Mucosa of descending colon (tissue), 3 donors: Measurements from ENCODE around the gene VSIG10. TPM values are rescaled to one million over a fixed set of nuclear protein-coding genes. Genes with fewer than 3 reads are reported as not detected.

Experiments used
- ATAC-seq: fragments of 200-7000 bp; cut with Tn5 transposase; one replicate; pipeline ENCODE4 v1.9.1; 2020; ENCODE audit warnings: mild to moderate bottlenecking, moderate library complexity
- DNase-seq, 3 donors: peaks; one replicate each; pipeline ENCODE4 v3.0.0-alpha.2; 2020
- H3K36me3 ChIP-seq: fragments of 200-600 bp; one replicate; pipeline ENCODE4 v1.8.0; 2021; ENCODE audit warnings: low read depth, mild to moderate bottlenecking
- H3K4me1 ChIP-seq: fragments of 200-600 bp; one replicate; pipeline ENCODE4 v1.8.0; 2021; ENCODE audit warnings: low read depth, mild to moderate bottlenecking
- H3K4me3 ChIP-seq: fragments of 200-600 bp; one replicate; pipeline ENCODE4 v1.8.0; 2021; ENCODE audit warnings: mild to moderate bottlenecking
- H3K9me3 ChIP-seq: fragments of 200-600 bp; one replicate; pipeline ENCODE4 v1.8.0; 2021; ENCODE audit warnings: mild to moderate bottlenecking
- intact Hi-C, 2 donors: fragments of 100-400 bp; cut with DNase I in 1 of 2; cut with micrococcal nuclease in 1 of 2; formaldehyde crosslinking; loops; one replicate each; pipeline versions ENCODE4 v1.11.0 to v1.11.1; 2022; cut with DNase I, micrococcal nuclease
- total RNA-seq, 3 donors: library from RNA; stranded (reverse); fragmentation: NEBNext Ultra II Directional in 2 of 3; extraction: Animal tissue kit (Norgen Biotek cat#: 25700) in 2 of 3; gene quantifications; one replicate each; pipeline versions ENCODE4 v1.2.1 to v1.2.4, GENCODE V29; 2021 to 2023
- TF ChIP-seq, protein P1 (sequence below): fragments of 200-600 bp; IDR thresholded peaks from one replicate; pipeline ENCODE4 v1.8.0; 2022; ENCODE audit warnings: antibody characterized with exemption, mild to moderate bottlenecking
- donor health status: DM: no; HTN: no; CAD: no; lungs with moderate emphysema.
- donor health status: DM: no; HTN: no; CAD: no.
- donor health status: DM: no; HTN: yes; CAD: no.

The VSIG10 gene
- total RNA-seq, 3 donors from 2014 or later: 56.2 to 131 (median 68.7) TPM

DNA sequence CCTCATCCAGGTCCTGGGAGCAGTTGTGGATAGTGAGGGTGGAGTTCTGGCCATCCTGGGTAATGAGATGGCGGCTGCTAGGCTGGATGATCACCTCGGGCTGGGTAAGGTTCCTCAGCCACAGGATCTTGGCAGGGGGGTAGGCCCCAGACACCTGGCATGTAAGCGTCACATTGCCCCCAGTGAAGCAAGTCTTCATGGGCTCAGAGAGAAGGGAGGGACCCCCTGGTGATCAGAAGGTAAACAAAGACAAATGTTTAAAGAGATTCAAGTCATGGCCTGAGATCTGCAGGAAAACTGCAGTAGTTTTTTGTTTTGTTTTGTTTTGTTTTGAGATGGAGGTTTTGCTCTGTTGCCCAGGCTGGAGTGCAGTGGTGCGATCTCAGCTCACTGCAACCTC lies 30.0 kb downstream of the VSIG10 start:
- Histone ChIP-seq H3K36me3 (no peaks in the 10 kb centered on the region), H3K9me3 (no peaks in the 10 kb centered on the region), H3K4me1 (no peaks in the 10 kb centered on the region), H3K4me3 (no peak overlapping the region)
- ATAC-seq (no peak), DNase-seq (no peak)
- TF ChIP-seq, protein P1, sequence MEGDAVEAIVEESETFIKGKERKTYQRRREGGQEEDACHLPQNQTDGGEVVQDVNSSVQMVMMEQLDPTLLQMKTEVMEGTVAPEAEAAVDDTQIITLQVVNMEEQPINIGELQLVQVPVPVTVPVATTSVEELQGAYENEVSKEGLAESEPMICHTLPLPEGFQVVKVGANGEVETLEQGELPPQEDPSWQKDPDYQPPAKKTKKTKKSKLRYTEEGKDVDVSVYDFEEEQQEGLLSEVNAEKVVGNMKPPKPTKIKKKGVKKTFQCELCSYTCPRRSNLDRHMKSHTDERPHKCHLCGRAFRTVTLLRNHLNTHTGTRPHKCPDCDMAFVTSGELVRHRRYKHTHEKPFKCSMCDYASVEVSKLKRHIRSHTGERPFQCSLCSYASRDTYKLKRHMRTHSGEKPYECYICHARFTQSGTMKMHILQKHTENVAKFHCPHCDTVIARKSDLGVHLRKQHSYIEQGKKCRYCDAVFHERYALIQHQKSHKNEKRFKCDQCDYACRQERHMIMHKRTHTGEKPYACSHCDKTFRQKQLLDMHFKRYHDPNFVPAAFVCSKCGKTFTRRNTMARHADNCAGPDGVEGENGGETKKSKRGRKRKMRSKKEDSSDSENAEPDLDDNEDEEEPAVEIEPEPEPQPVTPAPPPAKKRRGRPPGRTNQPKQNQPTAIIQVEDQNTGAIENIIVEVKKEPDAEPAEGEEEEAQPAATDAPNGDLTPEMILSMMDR: no peak
- intact Hi-C loops: no loop called here

DNA sequence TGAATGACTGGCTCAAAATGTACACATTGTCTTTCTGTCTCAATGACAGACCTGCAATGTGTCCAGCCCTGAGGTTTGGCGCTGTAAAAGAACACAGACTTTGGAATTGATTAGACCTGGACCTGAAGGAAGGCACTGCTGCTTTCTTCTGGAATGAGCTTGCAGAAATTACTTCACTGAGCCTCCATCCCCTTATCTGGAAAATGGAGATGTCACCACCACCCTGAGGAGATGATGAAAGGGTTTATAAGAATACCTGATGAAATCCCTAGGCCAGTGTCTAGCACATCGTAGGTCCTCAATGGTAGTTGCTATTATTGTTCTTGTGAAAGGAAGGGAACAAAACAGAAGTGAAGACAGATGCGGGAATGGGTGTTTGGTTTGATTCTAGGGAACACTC lies 33.2 kb downstream of the VSIG10 start:
- no peaks in the 10 kb centered on the region for H3K9me3 ChIP-seq
- no peak overlapping the region for H3K4me3 ChIP-seq
- no peaks in the 10 kb centered on the region for H3K4me1 ChIP-seq
- ATAC-seq (no peak), DNase-seq (no peak)
- intact Hi-C loops: no loop called here
- H3K36me3 ChIP-seq: no peaks in the 10 kb centered on the region
- TF ChIP-seq, protein P1: no peak

GRCh38 chr12:118068445-118068844 lies 35.4 kb downstream of the VSIG10 start:
- no peaks in the 10 kb centered on the region for H3K36me3 ChIP-seq
- TF ChIP-seq, protein P1: no peak
- ATAC-seq (no peak), DNase-seq (no peak)
- intact Hi-C loops: no loop called here
- H3K4me1 ChIP-seq: peaks cover 4% of the 10 kb centered on the region
- H3K9me3 ChIP-seq: no peaks in the 10 kb centered on the region
- no peak overlapping the region for H3K4me3 ChIP-seq

DNA sequence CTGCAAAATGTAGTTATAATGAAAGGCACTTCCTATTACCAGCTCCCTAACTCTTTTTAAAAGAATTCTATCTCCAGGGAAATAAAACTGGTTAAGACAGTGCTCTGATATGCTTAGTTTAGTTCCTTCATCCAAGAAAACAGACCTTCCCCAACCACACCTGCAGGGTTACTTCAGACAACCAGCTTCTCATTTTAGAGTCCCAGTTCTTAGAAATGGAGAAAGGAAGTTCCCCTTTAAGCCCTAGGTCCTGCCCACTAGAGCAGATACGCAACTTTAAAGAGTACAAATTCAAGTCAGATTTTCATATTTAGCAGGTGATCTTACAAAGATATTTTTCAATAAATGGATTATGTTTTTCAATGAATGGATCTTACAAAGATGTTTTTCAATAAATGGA lies 38.4 kb downstream of the VSIG10 start:
- ATAC-seq: no peak
- intact Hi-C loops: no loop called here

DNA sequence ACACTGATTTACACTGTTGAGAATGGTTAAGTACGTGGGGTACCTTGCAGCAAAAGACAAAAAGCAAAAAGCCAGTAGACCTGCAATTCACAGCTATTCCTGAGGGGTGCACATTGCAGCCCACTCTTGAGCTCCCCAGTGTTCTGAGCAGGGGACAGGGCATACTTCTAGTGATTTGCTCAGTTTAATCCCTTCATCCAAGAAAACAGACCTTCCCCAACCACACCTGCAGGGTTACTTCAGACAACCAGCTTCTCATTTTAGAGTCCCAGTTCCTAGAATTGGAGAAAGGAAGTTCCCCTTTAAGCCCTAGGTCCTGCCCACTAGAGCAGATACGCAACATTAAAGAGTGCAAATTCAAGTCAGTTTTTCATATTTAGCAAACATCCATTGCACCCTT lies 39.2 kb downstream of the VSIG10 start:
- no peak for DNase-seq
- Histone ChIP-seq H3K4me1 (peaks cover 17% of the 10 kb centered on the region), H3K36me3 (no peaks in the 10 kb centered on the region), H3K4me3 (no peak overlapping the region), H3K9me3 (no peaks in the 10 kb centered on the region)
- TF ChIP-seq, protein P1: no peak
- no peak for ATAC-seq
- intact Hi-C loops: no loop called here

More for the DNA sequence above, 38.4 kb downstream of the VSIG10 start:
- no peak for DNase-seq
- TF ChIP-seq, protein P1: no peak
- H3K4me3 ChIP-seq: no peak overlapping the region
- H3K4me1 ChIP-seq: peaks cover 12% of the 10 kb centered on the region
- no peaks in the 10 kb centered on the region for H3K36me3 ChIP-seq
- H3K9me3 ChIP-seq: no peaks in the 10 kb centered on the region
